ENCODE results near the gene C20orf141.
"Not testable (repeated sequence)": the region's sequence is repeated elsewhere in the genome, so short reads cannot be mapped to it uniquely, and the experiment has no call there.

The C20orf141 gene

GRCh38 chr20:2799688-2800520 lies 14.9 kb upstream of the C20orf141 start:
- DNase-seq = no peak

- DNase-seq = no peak
These were observed 14.1 kb upstream of the C20orf141 start, which contains the start of gene CPXM1 for GRCh38 chr20:2800521-2801285. CPXM1 (minus strand) TSS chr20:2800627; CDS start chr20:2800572, 55 bp downstream.

GRCh38 chr20:2801286-2801728 lies 13.5 kb upstream of the C20orf141 start:
- no peak for DNase-seq

- DNase-seq = no peak
These were observed 10.6 kb upstream of the C20orf141 start for GRCh38 chr20:2804041-2804828.

GRCh38 chr20:2804852-2805688 lies 9.7 kb upstream of the C20orf141 start:
- DNase-seq = no peak

GRCh38 chr20:2805689-2806350 lies 9.0 kb upstream of the C20orf141 start:
- DNase-seq = no peak

GRCh38 chr20:2806351-2806701 lies 8.5 kb upstream of the C20orf141 start:
- DNase-seq = no peak

GRCh38 chr20:2807019-2807418 lies 7.8 kb upstream of the C20orf141 start:
- DNase-seq = no peak

GRCh38 chr20:2807929-2808328 lies 6.9 kb upstream of the C20orf141 start:
- not testable (repeated sequence) for DNase-seq

- DNase-seq = no peak
These were observed 5.1 kb upstream of the C20orf141 start for GRCh38 chr20:2809690-2810089.

GRCh38 chr20:2812189-2812588 lies 2.6 kb upstream of the C20orf141 start:
- DNase-seq = no peak

- DNase-seq = no peak
These were observed 711 bp upstream of the C20orf141 start for GRCh38 chr20:2814076-2814475.

- DNase-seq = no peak
These were observed 584 bp downstream of the C20orf141 start for GRCh38 chr20:2815242-2815900.

GRCh38 chr20:2816030-2816582 lies 1.3 kb downstream of the C20orf141 start, which contains the start of gene TMEM239:
TMEM239 (plus strand) TSS chr20:2816364; CDS start chr20:2816555, 191 bp downstream.
- no peak for DNase-seq

GRCh38 chr20:2816583-2817340 lies 2.0 kb downstream of the C20orf141 start:
- no peak for DNase-seq

- no peak for DNase-seq
These were observed 2.5 kb downstream of the C20orf141 start for GRCh38 chr20:2817341-2817726.

GRCh38 chr20:2817891-2818595 lies 3.3 kb downstream of the C20orf141 start:
- no peak for DNase-seq

GRCh38 chr20:2820084-2820895 lies 5.5 kb downstream of the C20orf141 start:
- DNase-seq = no peak
